ENCODE data around the gene MCFD2.

The MCFD2 gene

DNA sequence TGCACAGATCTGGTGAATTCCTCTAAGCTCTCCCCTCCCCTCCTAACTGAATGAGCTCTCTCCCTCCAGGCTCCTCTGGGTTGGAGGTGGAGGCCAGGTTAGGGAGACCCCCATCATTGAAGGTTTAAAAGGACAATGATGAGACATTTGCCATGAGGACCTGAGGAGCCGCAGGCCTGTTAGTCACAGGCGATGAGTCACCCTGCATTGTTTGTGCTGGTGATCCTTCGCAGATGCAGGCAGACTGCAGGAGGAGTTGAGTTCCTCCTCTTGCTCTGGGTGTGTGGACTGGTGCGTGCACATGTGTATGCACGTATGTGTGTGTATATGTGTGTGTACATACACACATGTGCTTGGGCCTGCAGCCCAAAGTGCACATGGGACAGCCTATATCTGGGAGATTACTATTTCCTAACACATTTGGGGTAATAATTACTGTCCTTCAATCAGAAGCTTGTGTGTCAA is 42.0 kb downstream of the MCFD2 start:
- no peak for DNase-seq (ENCODE audit: low read depth in 2 of 2)

DNA sequence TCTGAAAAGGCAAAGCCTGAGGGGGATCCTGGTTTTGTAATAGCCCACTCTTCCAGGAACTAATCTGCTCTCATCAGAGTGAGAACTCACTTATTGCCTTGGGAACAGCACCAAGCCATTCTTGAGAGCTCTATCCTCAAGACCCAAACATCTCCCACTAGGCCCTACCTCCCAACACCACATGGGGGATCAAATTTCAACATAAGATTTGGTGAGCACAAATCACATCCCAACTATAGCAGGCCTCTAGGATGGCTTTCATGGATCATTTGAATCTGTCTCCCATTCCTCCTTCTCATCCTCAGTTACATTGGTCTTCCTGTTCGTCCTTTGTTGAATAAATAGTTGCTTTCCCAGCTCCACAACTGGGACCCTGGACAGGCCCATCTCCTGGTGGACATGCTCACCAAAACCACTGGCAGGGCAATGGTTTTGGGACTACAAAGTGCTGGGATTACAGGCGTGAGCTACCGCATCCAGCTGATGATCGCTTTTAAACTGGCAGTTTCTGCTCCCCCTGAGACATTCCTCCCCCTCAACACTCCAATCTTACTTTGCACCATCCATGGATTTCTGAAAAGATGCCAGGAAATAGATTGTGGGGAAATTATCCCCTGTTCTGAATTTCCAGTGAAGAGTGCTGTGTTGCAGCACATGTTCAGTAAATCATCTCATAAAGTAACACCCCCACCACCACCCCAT is 42.6 kb downstream of the MCFD2 start:
- no peak for DNase-seq (ENCODE audit: low read depth in 2 of 2)

- no peak for DNase-seq (ENCODE audit: low read depth in 2 of 2)
Observed at GRCh38 chr2:46871976-46872381, 43.6 kb downstream of the MCFD2 start.

DNA sequence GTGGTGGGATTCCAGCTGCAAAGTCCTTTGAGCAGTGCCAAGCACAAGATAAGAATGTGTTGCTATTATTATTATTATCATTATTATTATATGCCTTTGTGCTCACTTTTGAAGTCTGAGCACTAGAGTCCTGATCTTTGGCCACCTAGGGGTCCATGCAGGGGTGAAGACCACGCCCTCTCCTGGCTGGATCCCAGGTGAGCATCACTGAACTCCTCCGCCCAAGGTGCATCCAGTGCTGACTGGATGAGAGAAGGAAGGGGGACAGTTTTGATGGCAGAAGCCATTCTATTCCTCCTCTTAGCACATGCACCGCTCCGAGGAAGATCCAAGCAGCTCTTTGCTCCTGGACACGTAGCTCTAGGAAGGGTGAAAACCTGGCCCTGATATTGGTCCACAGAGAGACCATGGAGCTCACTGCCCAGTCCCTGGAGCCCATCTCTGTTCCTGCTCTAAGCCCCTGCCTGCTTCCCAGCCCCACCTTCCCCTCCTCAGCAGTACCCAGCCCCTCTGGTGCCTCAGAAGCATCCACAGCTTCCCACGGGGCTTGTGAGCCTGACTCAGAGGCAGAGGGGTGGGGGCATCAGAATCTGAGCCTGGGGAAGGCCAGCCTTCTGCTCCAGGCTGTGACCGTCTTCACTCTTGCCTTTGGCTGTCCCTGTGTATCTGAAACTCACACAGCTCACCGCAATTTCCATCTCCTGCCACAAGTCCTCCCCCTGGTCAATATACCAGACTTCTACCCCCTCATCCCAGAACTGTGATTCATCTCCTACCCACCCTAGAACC is 45.4 kb downstream of the MCFD2 start:
- DNase-seq (ENCODE audit: low read depth in 2 of 2) = no peak

GRCh38 chr2:46869621-46870020 is 46.0 kb downstream of the MCFD2 start:
- DNase-seq (ENCODE audit: low read depth in 2 of 2) = no peak

- no peak for DNase-seq (ENCODE audit: low read depth in 2 of 2)
Observed at GRCh38 chr2:46866770-46867246, 48.8 kb downstream of the MCFD2 start.

- no peak for DNase-seq (ENCODE audit: low read depth in 2 of 2)
Observed at GRCh38 chr2:46865181-46865970, 50.2 kb downstream of the MCFD2 start.

GRCh38 chr2:46863882-46864281 is 51.7 kb downstream of the MCFD2 start:
- no peak for DNase-seq (ENCODE audit: low read depth in 2 of 2)

DNA sequence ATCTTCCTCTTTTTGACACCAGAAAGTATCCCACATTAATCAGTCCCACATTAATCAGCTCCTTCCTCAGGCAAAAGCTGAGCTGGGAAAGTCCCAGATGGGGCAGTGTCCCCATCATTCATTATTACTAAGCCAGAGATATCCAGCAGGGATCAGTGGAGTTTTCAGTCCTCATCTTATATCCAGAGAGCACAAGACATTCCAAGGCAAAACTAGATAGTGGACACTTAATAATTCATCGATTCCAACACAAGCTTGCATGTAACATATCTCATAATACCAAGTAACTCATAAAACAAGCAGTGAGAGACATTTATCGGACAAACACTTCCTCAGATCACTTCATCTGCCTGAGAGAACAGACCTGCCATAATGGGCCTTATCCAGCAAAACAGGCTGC is 53.1 kb downstream of the MCFD2 start:
- DNase-seq (ENCODE audit: low read depth in 2 of 2) = no peak

- no peak for DNase-seq (ENCODE audit: low read depth in 2 of 2)
Observed at GRCh38 chr2:46861916-46862315, 53.7 kb downstream of the MCFD2 start.

DNA sequence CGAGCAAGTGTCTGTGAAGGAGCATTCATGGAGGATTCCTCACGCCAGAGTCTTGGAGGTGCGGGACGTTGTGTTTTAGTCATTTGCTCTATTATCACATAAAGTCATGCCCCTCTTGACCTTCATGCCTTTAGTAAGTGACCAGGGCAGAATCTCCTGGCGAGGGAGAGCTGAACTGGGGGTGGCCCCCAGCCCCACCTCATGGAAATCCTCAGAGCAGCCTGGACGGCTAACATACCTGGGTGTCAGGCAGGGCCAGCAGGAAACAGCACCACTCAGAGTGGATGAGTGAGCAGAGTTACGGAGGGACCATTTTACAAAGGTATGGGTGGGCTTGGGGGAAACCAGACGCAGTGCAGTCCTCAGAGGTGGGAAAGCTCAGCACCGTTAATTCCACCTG is 56.1 kb downstream of the MCFD2 start:
- no peak for DNase-seq (ENCODE audit: low read depth in 2 of 2)

DNA sequence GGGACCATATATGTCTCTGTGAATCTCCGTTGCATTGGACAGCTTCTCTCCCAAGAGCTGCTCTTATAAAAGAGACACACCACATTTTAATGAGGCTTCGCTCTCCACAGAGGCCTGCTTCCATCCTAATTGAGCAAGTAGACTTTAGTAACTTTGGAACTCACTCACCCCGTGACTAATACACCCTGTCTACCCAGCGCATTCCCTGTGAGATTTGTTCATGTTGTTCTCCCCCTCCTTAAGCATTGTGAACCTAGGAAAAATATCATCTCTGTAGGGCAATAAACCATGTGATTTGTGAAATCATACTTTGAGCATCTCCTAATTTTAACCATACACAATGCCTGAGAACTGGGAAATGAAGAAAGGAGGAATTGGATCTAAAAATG is 56.9 kb downstream of the MCFD2 start:
- no peak for DNase-seq (ENCODE audit: low read depth in 2 of 2)

GRCh38 chr2:46857871-46858701 is 57.5 kb downstream of the MCFD2 start:
- DNase-seq (ENCODE audit: low read depth in 2 of 2) = no peak

DNA sequence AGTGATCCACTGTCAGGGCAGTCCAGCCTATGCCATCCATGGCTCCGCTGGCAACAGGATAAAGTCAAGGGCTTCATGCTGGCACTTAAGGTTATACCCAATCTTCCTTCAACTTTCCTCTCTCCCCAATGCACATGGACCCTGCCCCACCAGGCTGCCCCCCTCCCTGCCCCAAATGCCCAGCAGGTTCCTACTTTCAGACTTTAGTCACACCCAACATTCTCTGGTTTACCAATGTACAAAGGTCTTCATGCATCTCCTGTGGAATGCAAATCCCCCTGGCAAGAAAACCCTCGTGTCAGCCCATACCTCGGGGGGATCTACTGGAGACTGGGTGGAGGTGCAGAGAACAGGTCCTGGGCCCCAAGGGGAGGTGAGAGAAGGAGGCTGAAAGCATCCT is 59.3 kb downstream of the MCFD2 start:
- no peak for DNase-seq (ENCODE audit: low read depth in 2 of 2)

- DNase-seq (ENCODE audit: low read depth in 2 of 2) = no peak
Observed at GRCh38 chr2:46855805-46856204, 59.8 kb downstream of the MCFD2 start.

DNA sequence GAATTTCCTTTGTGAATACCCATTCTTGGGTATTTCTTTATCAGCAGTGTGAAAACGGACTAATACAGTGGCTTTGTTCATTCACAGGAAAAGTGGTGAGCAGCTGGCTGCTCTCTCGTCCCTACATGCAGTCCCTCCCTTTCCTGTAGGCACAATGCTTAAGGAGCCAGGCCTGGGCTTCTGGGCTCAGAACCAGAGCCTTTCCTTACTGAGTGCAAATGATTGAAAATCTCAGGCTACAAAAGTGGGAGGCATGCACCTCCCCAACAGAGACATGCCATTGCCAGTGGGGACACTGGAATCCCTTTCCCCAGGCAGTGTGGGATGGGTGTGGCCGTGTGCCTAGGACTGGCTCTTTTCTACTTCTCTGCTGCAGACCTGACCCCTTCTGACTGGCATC is 61.3 kb downstream of the MCFD2 start:
- no peak for DNase-seq (ENCODE audit: low read depth in 2 of 2)

- DNase-seq (ENCODE audit: low read depth in 2 of 2) = no peak
Observed at GRCh38 chr2:46852598-46852997, 63.0 kb downstream of the MCFD2 start.

GRCh38 chr2:46852124-46852523 is 63.5 kb downstream of the MCFD2 start:
- no peak for DNase-seq (ENCODE audit: low read depth in 2 of 2)

Measured in activated CD8-positive, alpha-beta memory T cell treated with anti-CD3 and anti-CD28 coated beads for 4 hours (primary cell).